ENCODE results near the gene MICAL2.

DNA sequence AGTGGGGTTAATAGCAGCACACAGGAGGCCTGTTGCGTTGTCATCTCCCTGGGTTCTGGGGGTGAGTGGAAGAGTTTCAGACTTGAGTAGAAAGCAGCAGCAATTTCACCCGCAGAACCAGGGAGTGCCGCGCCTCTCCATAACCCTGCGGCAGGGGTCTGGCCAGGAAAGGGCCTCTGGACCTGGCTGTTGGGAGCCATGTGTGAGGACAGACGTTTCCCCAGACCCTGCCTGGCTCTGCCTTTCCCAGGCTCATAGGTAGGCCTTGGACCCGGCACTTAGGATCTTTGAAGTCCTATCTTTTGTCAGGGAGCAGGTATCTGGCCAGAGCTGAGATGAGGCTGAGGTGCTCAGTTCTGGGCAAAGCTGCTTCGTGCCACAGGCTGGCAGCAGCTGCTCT, 160.4 kb downstream of the MICAL2 start:
- TF ChIP-seq, protein P1, sequence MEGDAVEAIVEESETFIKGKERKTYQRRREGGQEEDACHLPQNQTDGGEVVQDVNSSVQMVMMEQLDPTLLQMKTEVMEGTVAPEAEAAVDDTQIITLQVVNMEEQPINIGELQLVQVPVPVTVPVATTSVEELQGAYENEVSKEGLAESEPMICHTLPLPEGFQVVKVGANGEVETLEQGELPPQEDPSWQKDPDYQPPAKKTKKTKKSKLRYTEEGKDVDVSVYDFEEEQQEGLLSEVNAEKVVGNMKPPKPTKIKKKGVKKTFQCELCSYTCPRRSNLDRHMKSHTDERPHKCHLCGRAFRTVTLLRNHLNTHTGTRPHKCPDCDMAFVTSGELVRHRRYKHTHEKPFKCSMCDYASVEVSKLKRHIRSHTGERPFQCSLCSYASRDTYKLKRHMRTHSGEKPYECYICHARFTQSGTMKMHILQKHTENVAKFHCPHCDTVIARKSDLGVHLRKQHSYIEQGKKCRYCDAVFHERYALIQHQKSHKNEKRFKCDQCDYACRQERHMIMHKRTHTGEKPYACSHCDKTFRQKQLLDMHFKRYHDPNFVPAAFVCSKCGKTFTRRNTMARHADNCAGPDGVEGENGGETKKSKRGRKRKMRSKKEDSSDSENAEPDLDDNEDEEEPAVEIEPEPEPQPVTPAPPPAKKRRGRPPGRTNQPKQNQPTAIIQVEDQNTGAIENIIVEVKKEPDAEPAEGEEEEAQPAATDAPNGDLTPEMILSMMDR (IDR thresholded peaks at IDR 0.05) = no peak
- no peak for TF ChIP-seq ZFX (IDR thresholded peaks at IDR 0.05; ENCODE audit: borderline replicate concordance)

Data from 22Rv1 (cell line).